ENCODE measurements around the gene SYK.

The SYK gene

DNA sequence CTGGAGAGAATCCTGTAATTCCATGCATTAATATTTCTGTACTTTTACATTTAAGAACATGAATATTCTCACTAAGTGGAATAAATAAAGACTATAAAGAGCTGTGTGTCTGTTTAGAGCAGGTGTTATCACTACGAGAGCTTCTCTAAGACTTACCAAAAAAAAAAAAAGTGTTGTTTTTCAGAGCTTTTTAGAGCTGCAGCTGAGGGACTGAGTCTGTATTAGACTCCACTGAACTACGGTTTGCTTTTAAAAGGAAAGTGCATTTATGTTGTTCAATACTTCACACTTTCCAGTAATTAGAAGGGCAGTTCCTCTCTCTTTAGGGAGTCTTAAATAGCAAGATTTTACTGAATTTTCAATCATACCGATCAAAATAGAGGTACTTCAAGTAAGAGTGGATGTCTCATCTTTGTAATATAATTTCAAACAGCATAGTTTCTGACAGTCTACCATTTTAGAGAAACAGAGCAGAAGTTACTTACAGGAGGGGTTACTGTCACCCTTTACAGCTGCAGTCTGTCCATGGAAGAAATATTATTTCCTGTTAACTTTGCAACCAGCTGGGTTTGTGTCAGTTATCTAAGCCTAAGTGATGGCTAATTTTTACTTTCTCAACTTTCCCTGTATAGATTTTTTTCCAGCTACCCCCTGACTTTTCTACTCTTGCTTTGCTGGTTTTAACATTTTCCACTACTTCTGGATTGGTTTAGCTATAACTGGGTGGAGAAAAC lies 2.4 kb downstream of the SYK start:
- TF ChIP-seq, protein P1, sequence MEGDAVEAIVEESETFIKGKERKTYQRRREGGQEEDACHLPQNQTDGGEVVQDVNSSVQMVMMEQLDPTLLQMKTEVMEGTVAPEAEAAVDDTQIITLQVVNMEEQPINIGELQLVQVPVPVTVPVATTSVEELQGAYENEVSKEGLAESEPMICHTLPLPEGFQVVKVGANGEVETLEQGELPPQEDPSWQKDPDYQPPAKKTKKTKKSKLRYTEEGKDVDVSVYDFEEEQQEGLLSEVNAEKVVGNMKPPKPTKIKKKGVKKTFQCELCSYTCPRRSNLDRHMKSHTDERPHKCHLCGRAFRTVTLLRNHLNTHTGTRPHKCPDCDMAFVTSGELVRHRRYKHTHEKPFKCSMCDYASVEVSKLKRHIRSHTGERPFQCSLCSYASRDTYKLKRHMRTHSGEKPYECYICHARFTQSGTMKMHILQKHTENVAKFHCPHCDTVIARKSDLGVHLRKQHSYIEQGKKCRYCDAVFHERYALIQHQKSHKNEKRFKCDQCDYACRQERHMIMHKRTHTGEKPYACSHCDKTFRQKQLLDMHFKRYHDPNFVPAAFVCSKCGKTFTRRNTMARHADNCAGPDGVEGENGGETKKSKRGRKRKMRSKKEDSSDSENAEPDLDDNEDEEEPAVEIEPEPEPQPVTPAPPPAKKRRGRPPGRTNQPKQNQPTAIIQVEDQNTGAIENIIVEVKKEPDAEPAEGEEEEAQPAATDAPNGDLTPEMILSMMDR (IDR thresholded peaks at IDR 0.05), result no peak

DNA sequence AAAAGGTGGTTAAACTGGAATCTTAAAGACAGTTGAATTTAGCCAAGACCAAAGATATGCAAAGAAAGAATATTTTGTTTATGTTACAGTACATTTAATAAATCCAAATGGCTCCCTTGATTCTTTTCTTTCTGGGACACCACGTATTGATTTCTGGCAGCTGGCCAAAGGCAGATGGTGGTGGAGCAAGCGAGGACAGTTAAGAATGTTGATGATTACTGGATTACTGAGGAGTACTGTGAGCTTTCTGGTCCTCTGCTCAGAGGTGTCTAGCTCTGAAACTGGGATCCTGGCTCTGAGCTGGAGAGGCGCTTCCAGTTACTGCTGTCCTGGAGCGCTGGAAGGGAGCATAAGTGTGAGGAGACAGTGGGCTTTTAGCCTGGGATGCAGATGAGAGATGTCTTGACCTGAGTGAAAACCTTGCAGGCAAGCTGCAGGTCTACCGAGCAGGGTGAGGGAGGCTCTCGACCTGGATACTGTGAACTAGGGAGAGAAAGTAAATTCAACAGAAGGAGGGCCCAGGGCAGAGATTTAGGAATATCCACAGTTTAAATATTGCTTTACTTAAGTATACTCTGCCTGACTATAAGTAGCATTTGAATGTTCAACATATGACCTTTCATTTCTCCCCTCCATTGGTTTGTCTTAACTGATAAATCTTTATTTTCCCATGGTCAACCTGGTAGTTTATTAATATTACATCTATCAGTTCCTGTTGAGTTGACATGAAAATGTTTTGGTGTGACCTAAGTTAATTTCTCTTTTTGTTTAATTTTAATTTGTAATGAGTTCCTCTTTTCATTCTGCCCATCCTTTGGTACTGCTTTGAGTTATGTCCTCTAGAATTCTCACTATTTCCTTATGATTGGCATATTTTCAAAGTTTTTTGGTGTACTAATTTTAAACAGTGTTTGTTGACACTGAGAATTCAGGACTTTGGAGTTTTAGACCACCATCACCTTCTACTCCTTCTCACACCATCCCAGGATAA lies 3.7 kb downstream of the SYK start:
- TF ChIP-seq, protein P1 (IDR thresholded peaks at IDR 0.05), result no peak

DNA sequence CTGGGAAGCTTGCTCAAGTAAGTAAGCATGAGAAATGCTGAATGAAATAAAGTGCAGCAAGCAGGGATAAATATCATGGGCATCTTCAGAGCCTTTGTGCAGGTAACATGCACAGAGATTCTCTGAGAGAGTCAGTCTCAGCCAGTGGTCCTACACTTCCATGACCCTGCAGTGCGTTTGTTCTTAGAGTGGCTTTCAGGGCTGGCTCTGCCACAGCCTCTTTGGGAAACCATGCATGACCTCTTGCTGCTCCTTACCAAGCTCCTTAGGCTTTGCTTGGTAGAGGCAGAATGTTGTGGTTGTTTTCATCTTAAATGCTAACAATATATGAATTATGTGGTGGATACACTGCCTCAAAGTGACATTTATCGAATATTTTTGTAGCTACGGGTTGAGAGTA lies 5.4 kb downstream of the SYK start:
- TF ChIP-seq, protein P1 (IDR thresholded peaks at IDR 0.05), result no peak

DNA sequence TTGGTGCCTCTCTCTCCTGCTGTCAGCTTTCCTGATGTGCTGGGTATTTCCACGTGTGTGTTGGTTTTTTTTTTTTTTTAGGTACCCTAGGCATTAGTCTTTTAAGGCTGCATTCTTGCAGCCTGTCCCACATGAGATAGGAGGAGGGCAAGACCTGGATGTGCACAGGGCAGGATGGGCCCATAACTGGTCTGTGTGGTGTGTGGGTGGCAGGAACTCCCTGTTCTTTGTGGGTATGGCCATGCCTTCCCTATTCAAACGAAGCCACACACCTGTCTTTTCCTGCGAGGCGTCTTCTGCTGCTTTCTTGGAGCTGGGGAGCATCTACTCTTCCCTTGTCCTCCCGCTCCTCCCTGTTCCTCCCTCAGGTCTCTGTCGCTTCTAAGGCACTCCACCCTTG lies 6.8 kb downstream of the SYK start:
- TF ChIP-seq, protein P1 (IDR thresholded peaks at IDR 0.05), result no peak

DNA sequence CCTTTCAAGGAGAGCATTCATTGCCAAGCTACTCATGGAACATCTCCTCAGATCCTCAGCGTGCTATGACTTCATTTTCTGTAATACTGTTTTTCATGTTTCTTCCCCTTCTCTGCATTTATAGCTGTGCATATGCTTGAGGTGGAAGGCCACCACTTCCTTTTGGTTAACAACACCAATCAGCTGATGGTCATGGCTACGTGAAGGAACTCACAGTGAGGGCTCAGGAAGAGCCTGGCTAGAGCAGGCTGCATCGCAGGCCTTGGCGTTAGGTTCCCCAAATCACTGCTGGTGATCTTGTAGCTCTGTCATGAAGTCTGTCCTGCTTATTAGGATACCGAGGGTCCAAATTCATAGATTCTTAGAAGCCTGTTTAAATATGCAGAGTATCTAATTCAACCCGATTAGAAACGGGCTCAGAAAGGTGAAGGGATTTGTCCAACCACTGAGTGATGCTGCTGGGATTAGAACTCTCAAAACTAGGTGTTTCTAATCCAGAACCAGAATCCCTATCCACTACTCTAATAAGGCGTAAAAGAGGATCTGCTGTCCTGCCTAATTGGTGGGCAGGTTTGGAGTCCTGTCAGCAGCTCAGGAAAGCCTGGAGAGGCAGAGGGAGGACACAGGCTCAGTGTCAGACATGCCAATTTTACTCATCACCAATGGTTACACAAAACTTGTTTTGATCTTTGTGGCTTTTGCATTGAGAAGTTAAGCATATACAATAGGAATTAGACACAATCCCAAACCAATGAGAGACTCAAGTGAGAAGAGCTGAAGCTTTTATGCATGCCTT lies 7.5 kb downstream of the SYK start:
- TF ChIP-seq, protein P1 (IDR thresholded peaks at IDR 0.05), result no peak

DNA sequence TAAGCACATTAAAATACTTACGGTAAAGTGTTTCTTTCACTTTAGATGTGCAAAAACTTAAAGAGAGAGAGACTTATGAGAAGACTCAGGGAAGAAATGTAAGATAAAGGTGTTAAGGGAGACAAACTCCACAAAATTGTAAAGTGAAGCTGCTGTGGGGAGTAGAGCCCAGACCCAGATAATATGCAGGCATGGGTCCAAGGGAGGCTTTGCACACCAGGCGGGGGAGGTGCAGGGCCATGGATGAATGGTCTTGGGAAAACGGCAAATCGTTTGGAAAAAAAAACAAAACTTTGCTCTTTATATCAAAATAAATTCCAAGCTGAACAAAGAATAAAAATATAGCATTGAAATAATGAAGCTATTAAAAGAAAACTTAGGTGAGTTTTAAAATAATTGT lies 9.1 kb downstream of the SYK start:
- TF ChIP-seq, protein P1 (IDR thresholded peaks at IDR 0.05), result no peak

DNA sequence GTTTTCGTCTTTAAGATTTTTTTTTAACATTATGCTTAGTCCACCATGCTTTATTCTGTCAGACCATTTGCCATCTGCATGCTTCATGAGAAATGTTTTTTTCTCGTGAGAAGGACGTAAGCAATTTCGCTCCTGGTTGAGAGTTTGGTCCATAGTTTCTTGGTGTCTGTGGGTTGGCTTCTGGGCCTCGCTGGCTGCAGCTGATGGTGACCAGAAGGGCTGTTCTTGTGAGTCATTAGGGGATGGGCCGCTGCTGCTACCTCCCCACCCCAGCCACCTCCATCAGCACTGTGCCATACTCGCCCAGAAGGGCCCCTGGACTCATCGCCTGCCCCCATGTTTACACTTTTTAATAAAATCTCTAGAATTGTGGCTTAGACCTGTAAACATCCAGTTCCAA lies 11.4 kb downstream of the SYK start:
- TF ChIP-seq, protein P1 (IDR thresholded peaks at IDR 0.05), result no peak

All from LNCAP (cell line).